ENCODE measurements around the gene KSR1.

KSR1 gene

DNA sequence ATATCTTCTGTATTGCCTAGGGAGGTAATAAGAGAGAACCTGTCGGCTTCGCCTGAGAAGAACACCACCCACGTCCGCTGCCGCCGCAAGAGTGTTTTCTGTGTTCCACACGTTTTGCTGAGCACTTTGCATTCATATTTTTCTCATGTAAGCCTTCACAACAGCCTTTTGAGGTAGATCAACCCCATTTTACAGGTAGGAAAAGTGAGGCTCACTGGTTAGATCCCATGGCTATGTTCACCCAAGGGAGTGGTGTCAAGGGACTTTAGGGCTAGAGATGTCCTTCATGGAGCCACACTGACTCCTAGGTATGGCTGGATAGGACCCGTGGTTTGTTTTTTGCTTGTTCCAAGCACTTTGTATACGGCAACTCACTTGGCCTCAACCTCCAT lies 87.7 kb downstream of the KSR1 start:
- Histone ChIP-seq H3K9me3 (ENCODE audit: control extremely low read depth in 1 of 5, control insufficient read depth in 4 of 5, insufficient read depth in 2 of 5, low read depth in 1 of 5, low read length in 4 of 5) (no peaks in the 10 kb centered on the region), H3K4me3 (ENCODE audit: control insufficient read depth in 1 of 7, extremely low read depth in 1 of 7, insufficient read depth in 4 of 7, low read depth in 2 of 7, low read length in 6 of 7) (peak overlapping the region in 1 of 7 experiments; percentile 51), H3K27me3 (replicated peaks in 2 of 5; ENCODE audit: control insufficient read depth in 4 of 5, insufficient read depth in 5 of 5, low read length in 4 of 5) (peaks cover 0 to 5% (median 0%) of the 10 kb centered on the region in 5 experiments), H3K4me1 (ENCODE audit: control extremely low read depth in 1 of 4, control insufficient read depth in 4 of 4, insufficient read depth in 4 of 4, low read length in 3 of 4) (peaks cover 25 to 66% (median 51%) of the 10 kb centered on the region in 4 experiments), H3K36me3 (ENCODE audit: control insufficient read depth in 4 of 4, insufficient read depth in 4 of 4, low read length in 3 of 4) (no peaks in the 10 kb centered on the region), H3K27ac (ENCODE audit: insufficient read depth in 1 of 2, low read depth in 1 of 2, low read length in 2 of 2, poor library complexity in 1 of 2, severe bottlenecking in 2 of 2) (no peak overlapping the region)
- 90% methylated on average over 9 of the region's 9 CpGs for WGBS (ENCODE audit: insufficient coverage)
- CTCF ChIA-PET: interaction anchor here (1.0 to 3.8 kb wide), 12 partner anchors 10 to 175 kb away, joined by 3 to 17 read pairs (median 4); partner anchors contain the start of gene KSR1
- POLR2A ChIA-PET: interaction anchor here (1.0 to 1.2 kb wide), 2 partner anchors 18 to 70 kb away, joined by 3 to 4 read pairs; no protein-coding TSS in a partner anchor
- DNase-seq: no peak

- Histone ChIP-seq H3K27me3 (replicated peaks in 2 of 5; ENCODE audit: control insufficient read depth in 4 of 5, insufficient read depth in 5 of 5, low read length in 4 of 5) (peaks cover 0 to 5% (median 0%) of the 10 kb centered on the region in 5 experiments), H3K36me3 (ENCODE audit: control insufficient read depth in 4 of 4, insufficient read depth in 4 of 4, low read length in 3 of 4) (no peaks in the 10 kb centered on the region), H3K4me3 (ENCODE audit: control insufficient read depth in 1 of 7, extremely low read depth in 1 of 7, insufficient read depth in 4 of 7, low read depth in 2 of 7, low read length in 6 of 7) (peak overlapping the region in 3 of 7 experiments; percentile 7 to 51 (median 17)), H3K4me1 (ENCODE audit: control extremely low read depth in 1 of 4, control insufficient read depth in 4 of 4, insufficient read depth in 4 of 4, low read length in 3 of 4) (peaks cover 25 to 66% (median 51%) of the 10 kb centered on the region in 4 experiments), H3K27ac (ENCODE audit: insufficient read depth in 1 of 2, low read depth in 1 of 2, low read length in 2 of 2, poor library complexity in 1 of 2, severe bottlenecking in 2 of 2) (no peak overlapping the region), H3K9me3 (ENCODE audit: control extremely low read depth in 1 of 5, control insufficient read depth in 4 of 5, insufficient read depth in 2 of 5, low read depth in 1 of 5, low read length in 4 of 5) (no peaks in the 10 kb centered on the region)
- 11% methylated on average over 6 of the region's 10 CpGs for WGBS (ENCODE audit: insufficient coverage)
- POLR2A ChIA-PET: interaction anchor here (0.5 to 1.2 kb wide), 4 partner anchors 17 to 75 kb away, joined by 3 to 4 read pairs (median 4); no protein-coding TSS in a partner anchor
- CTCF ChIA-PET: interaction anchor here (0.8 to 4.1 kb wide), 16 partner anchors 9 to 178 kb away, joined by 3 to 24 read pairs (median 4); partner anchors contain the start of gene KSR1
- peak; percentile 92 to 96 (median 96) for DNase-seq
These were observed 88.3 kb downstream of the KSR1 start for GRCh38 chr17:27544350-27545131.

DNA sequence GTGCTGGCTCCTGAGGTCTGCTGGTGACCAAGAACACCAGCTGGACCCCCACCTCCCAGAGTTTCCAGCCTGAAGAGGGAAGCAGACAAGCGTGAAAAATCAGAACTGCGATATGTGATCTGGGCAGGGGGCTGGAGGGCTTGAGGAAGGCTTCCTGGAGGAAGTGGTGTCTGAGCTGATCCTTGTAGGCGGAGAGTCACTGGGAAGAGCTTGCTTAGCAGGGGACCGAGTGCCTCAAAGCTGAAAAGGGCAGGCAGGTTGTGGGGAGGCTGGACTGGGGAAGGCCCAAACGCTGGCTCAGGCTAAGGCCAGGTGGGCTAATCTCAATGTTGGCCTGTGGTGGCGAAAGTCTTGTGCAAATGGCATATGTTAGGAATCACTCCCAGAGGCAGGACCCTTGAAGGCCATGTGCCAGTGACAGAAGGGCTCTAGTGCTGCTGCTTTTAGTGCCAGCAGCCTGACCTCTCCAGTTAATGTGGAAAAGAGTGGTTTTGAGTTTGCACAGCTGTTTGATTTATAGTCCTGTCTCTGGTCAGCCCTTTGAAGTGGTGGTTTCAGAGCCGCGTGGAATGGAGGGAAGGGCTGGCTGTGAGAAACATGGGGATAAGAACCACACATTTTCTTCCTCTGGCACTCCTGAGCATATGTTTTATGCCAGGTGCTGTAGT lies 89.4 kb downstream of the KSR1 start:
- peaks cover 0 to 5% (median 0%) of the 10 kb centered on the region in 5 experiments for H3K27me3 ChIP-seq (replicated peaks in 2 of 5; ENCODE audit: control insufficient read depth in 4 of 5, insufficient read depth in 5 of 5, low read length in 4 of 5)
- H3K9me3 ChIP-seq (ENCODE audit: control extremely low read depth in 1 of 5, control insufficient read depth in 4 of 5, insufficient read depth in 2 of 5, low read depth in 1 of 5, low read length in 4 of 5): no peaks in the 10 kb centered on the region
- peak in 2 of 3 donors; percentile 30 to 31 for DNase-seq
- peaks cover 25 to 55% (median 47%) of the 10 kb centered on the region in 4 experiments for H3K4me1 ChIP-seq (ENCODE audit: control extremely low read depth in 1 of 4, control insufficient read depth in 4 of 4, insufficient read depth in 4 of 4, low read length in 3 of 4)
- ChIA-PET CTCF (interaction anchor here (1.0 to 4.1 kb wide), 12 partner anchors 8 to 179 kb away, joined by 3 to 24 read pairs (median 8); partner anchors contain the start of gene KSR1), POLR2A (no interaction called here)
- 75% methylated on average over 6 of the region's 8 CpGs for WGBS (ENCODE audit: insufficient coverage)
- H3K36me3 ChIP-seq (ENCODE audit: control insufficient read depth in 4 of 4, insufficient read depth in 4 of 4, low read length in 3 of 4): peaks cover 0 to under 1% (median under 1%) of the 10 kb centered on the region in 4 experiments
- peak overlapping the region in 2 of 7 experiments; percentile 26 to 33 for H3K4me3 ChIP-seq (ENCODE audit: control insufficient read depth in 1 of 7, extremely low read depth in 1 of 7, insufficient read depth in 4 of 7, low read depth in 2 of 7, low read length in 6 of 7)
- no peak overlapping the region for H3K27ac ChIP-seq (ENCODE audit: insufficient read depth in 1 of 2, low read depth in 1 of 2, low read length in 2 of 2, poor library complexity in 1 of 2, severe bottlenecking in 2 of 2)

DNA sequence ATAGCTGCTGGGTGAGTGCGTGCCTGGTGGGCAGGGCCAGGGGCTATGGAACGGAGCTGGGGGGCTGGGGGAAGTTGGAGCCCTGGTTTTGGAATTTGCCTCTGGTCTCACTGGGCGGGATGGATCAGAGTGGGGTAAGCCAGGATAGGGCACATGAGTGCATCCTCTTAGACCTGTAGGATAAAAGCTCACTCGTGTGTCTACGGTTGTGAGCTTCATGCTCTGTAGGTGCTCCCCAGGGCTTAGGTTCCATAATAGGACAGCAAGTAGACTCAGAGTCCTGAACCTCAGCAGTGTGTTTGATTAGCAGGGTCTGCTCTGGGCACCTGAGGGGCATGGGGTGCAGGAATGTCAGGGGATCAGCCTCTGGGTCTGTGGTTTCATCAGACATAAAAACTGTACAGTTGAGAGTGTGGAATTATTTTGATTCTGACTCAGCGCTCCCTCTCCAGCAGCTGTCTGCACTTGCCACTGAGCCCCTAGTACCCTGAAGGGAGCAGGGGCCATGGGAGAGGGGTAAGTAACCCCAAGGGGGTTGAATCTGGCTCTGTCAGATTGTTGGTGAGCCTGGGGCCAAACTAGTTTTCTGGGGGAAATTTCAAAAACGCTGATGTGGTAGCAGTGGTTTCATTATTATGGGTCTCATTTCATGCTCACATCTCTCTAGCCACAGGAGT lies 90.5 kb downstream of the KSR1 start:
- CTCF ChIA-PET: interaction anchor here (0.8 to 4.1 kb wide), 9 partner anchors 11 to 91 kb away, joined by 3 to 24 read pairs (median 4); partner anchors contain the start of gene KSR1
- H3K27me3 ChIP-seq (replicated peaks in 2 of 5; ENCODE audit: control insufficient read depth in 4 of 5, insufficient read depth in 5 of 5, low read length in 4 of 5): peaks cover 0 to 5% (median 0%) of the 10 kb centered on the region in 5 experiments
- H3K9me3 ChIP-seq (ENCODE audit: control extremely low read depth in 1 of 5, control insufficient read depth in 4 of 5, insufficient read depth in 2 of 5, low read depth in 1 of 5, low read length in 4 of 5): no peaks in the 10 kb centered on the region
- peak in 2 of 3 donors; percentile 50 to 69 for DNase-seq
- peaks cover 0 to 7% (median under 1%) of the 10 kb centered on the region in 4 experiments for H3K36me3 ChIP-seq (ENCODE audit: control insufficient read depth in 4 of 4, insufficient read depth in 4 of 4, low read length in 3 of 4)
- WGBS (ENCODE audit: insufficient coverage): 70% methylated on average over 5 of the region's 7 CpGs
- POLR2A ChIA-PET: interaction anchor here (0.6 kb wide), 2 partner anchors 25 to 171 kb away, joined by 3 read pairs; no protein-coding TSS in a partner anchor
- H3K4me3 ChIP-seq (ENCODE audit: control insufficient read depth in 1 of 7, extremely low read depth in 1 of 7, insufficient read depth in 4 of 7, low read depth in 2 of 7, low read length in 6 of 7): peak overlapping the region in 1 of 7 experiments; percentile 31
- no peak overlapping the region for H3K27ac ChIP-seq (ENCODE audit: insufficient read depth in 1 of 2, low read depth in 1 of 2, low read length in 2 of 2, poor library complexity in 1 of 2, severe bottlenecking in 2 of 2)
- peaks cover 25 to 52% (median 47%) of the 10 kb centered on the region in 4 experiments for H3K4me1 ChIP-seq (ENCODE audit: control extremely low read depth in 1 of 4, control insufficient read depth in 4 of 4, insufficient read depth in 4 of 4, low read length in 3 of 4)

GRCh38 chr17:27547301-27547683 lies 91.0 kb downstream of the KSR1 start:
- Histone ChIP-seq H3K4me1 (ENCODE audit: control extremely low read depth in 1 of 4, control insufficient read depth in 4 of 4, insufficient read depth in 4 of 4, low read length in 3 of 4) (peaks cover 25 to 52% (median 47%) of the 10 kb centered on the region in 4 experiments), H3K36me3 (ENCODE audit: control insufficient read depth in 4 of 4, insufficient read depth in 4 of 4, low read length in 3 of 4) (peaks cover 0 to 7% (median under 1%) of the 10 kb centered on the region in 4 experiments), H3K9me3 (ENCODE audit: control extremely low read depth in 1 of 5, control insufficient read depth in 4 of 5, insufficient read depth in 2 of 5, low read depth in 1 of 5, low read length in 4 of 5) (no peaks in the 10 kb centered on the region), H3K4me3 (ENCODE audit: control insufficient read depth in 1 of 7, extremely low read depth in 1 of 7, insufficient read depth in 4 of 7, low read depth in 2 of 7, low read length in 6 of 7) (peak overlapping the region in 1 of 7 experiments; percentile 26), H3K27ac (ENCODE audit: insufficient read depth in 1 of 2, low read depth in 1 of 2, low read length in 2 of 2, poor library complexity in 1 of 2, severe bottlenecking in 2 of 2) (no peak overlapping the region), H3K27me3 (replicated peaks in 2 of 5; ENCODE audit: control insufficient read depth in 4 of 5, insufficient read depth in 5 of 5, low read length in 4 of 5) (peaks cover 0 to 5% (median 0%) of the 10 kb centered on the region in 5 experiments)
- ChIA-PET POLR2A (interaction anchor here (0.6 kb wide), 2 partner anchors 26 to 171 kb away, joined by 3 read pairs; no protein-coding TSS in a partner anchor), CTCF (interaction anchor here (1.1 to 4.1 kb wide), 7 partner anchors 10 to 53 kb away, joined by 3 to 24 read pairs (median 4); no protein-coding TSS in a partner anchor)
- no CpG with 5 or more reads among the region's 4 CpGs for WGBS (ENCODE audit: insufficient coverage)
- peak; percentile 69 to 91 (median 80) for DNase-seq

DNA sequence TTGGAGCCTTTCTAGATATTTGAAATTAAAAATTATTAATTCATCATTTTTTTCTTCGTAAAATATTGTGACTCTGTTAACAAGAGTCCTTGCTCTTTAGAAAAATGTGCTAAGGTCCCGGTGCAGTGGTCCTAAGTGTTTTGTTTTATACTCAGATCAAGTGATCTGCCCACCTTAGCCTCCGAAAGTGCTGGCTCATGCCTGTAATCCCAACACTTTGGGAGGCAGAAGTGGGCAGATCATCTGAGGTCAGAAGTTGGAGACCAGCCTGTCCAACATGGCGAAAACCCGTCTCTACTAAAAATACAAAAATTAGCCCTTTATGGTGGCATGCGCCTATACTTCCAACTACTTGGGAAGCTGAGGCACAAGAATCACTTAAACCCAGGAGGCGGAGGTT lies 92.1 kb downstream of the KSR1 start:
- Histone ChIP-seq H3K9me3 (ENCODE audit: control extremely low read depth in 1 of 5, control insufficient read depth in 4 of 5, insufficient read depth in 2 of 5, low read depth in 1 of 5, low read length in 4 of 5) (no peaks in the 10 kb centered on the region), H3K36me3 (ENCODE audit: control insufficient read depth in 4 of 4, insufficient read depth in 4 of 4, low read length in 3 of 4) (peaks cover 0 to 7% (median under 1%) of the 10 kb centered on the region in 4 experiments), H3K27ac (ENCODE audit: insufficient read depth in 1 of 2, low read depth in 1 of 2, low read length in 2 of 2, poor library complexity in 1 of 2, severe bottlenecking in 2 of 2) (no peak overlapping the region), H3K4me3 (ENCODE audit: control insufficient read depth in 1 of 7, extremely low read depth in 1 of 7, insufficient read depth in 4 of 7, low read depth in 2 of 7, low read length in 6 of 7) (no peak overlapping the region), H3K4me1 (ENCODE audit: control extremely low read depth in 1 of 4, control insufficient read depth in 4 of 4, insufficient read depth in 4 of 4, low read length in 3 of 4) (peaks cover 25 to 45% (median 44%) of the 10 kb centered on the region in 4 experiments), H3K27me3 (replicated peaks in 2 of 5; ENCODE audit: control insufficient read depth in 4 of 5, insufficient read depth in 5 of 5, low read length in 4 of 5) (peaks cover 0 to 1% (median 0%) of the 10 kb centered on the region in 5 experiments)
- no peak for DNase-seq
- POLR2A ChIA-PET: no interaction called here
- 93% methylated on average over 3 of the region's 7 CpGs for WGBS (ENCODE audit: insufficient coverage)
- CTCF ChIA-PET: interaction anchor here (3.7 to 4.1 kb wide), 2 partner anchors 21 to 52 kb away, joined by 16 to 24 read pairs; no protein-coding TSS in a partner anchor

All from common myeloid progenitor, CD34-positive (primary cell).